Small intestine (tissue), 7 donors: ENCODE results near the gene SEC23B. TPM values are rescaled to one million over a fixed set of nuclear protein-coding genes. Genes with fewer than 3 reads are reported as not detected.
A peak's percentile ranks its signal among the peaks of the same experiment; 100 is the strongest.

ENCODE experiments used
- DNase-seq, 2 donors: peaks; one replicate each; pipeline versions ENCODE4 v3.0.0 to v3.0.0-alpha.2; 2013
- FAIRE-seq: peaks from 2 replicates; lab custom pipeline; 2012; peaks lifted over from hg19 to GRCh38; lab: Jason Lieb, UNC
- H3K27ac ChIP-seq, 3 donors: one replicate each; pipeline ENCODE4 v1.5.1; 2013; ENCODE audit warnings: low read length in 2 of 3, mild to moderate bottlenecking in 2 of 3, control low read depth in 1 of 3, inconsistent platforms in 1 of 3, low read depth in 1 of 3, moderate library complexity in 1 of 3
- H3K27me3 ChIP-seq, 3 donors: one replicate each; pipeline ENCODE4 v1.6.1; 2013; ENCODE audit warnings: low read length in 3 of 3, inconsistent platforms in 1 of 3; ENCODE audit not compliant: control insufficient read depth in 3 of 3, insufficient read depth in 3 of 3
- H3K36me3 ChIP-seq, 3 donors: one replicate each; pipeline ENCODE4 v1.6.1; 2013; ENCODE audit warnings: low read length in 3 of 3, inconsistent platforms in 1 of 3, low read depth in 1 of 3, mild to moderate bottlenecking in 1 of 3, moderate library complexity in 1 of 3; ENCODE audit not compliant: control insufficient read depth in 3 of 3, insufficient read depth in 2 of 3
- H3K4me1 ChIP-seq, 3 donors: one replicate each; pipeline ENCODE4 v1.6.1; 2013; ENCODE audit warnings: low read length in 2 of 3, inconsistent platforms in 1 of 3, low read depth in 1 of 3, mild to moderate bottlenecking in 1 of 3, moderate library complexity in 1 of 3; ENCODE audit not compliant: control insufficient read depth in 3 of 3, insufficient read depth in 2 of 3
- H3K4me3 ChIP-seq, 3 donors: one replicate each; pipeline ENCODE4 v1.5.1; 2013; ENCODE audit warnings: low read length in 3 of 3, control low read depth in 1 of 3, inconsistent platforms in 1 of 3, low read depth in 1 of 3, mild to moderate bottlenecking in 1 of 3, moderate library complexity in 1 of 3
- H3K9me3 ChIP-seq, 2 donors: one replicate each; pipeline ENCODE4 v1.6.1; 2013; ENCODE audit warnings: low read depth in 1 of 2, low read length in 1 of 2; ENCODE audit not compliant: control insufficient read depth in 2 of 2, insufficient read depth in 1 of 2
- WGBS, 3 donors: extraction: QIAGEN DNeasy Blood & Tissue Kit; methylation state at CpG; one replicate each; pipeline ENCODE4 v1.1.7; 2013; 5-methylcytosine and 5-hydroxymethylcytosine counted together
- polyA plus RNA-seq, 4 donors: library from polyadenylated mRNA; stranded (reverse) in 3 of 4; unstranded in 1 of 4; fragments of 200-250 nt in 3 of 4; fragments of 120-200 nt in 1 of 4; gene quantifications; one replicate each; pipeline versions ENCODE4 v1.2.1 to v1.2.3, GENCODE V29; 2013
- donor health status: healthy with polysubstance abuse.
- donor health status: control.
- donor health status: control.
- donor health status: Bipolar disorder and iron deficiency.
- donor health status: healthy.

Gene SEC23B
- polyA plus RNA-seq, 4 donors, result 17.2 to 34.1 (median 24.1) TPM

DNA sequence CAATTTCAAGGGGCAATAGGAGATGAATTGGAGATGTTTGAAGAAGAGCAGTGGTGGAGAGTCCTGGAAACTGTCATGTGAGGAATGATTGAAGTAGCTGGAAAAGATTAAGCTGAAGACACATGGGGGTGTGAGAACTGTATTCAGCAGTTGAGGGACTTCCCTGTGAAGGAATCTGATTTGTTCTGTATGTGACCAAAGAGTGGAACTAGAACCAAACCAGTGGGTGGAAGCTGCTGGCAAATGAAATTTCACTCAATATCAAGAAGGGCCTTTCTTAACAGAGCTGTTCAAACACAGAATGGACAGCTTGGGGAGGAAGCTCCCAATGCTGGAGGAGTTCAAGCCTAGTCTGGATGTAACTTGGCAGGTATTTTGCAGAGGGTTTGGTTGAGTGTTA is 21.3 kb downstream of the SEC23B start:
- Histone ChIP-seq H3K4me1 (no peaks in the 10 kb centered on the region), H3K4me3 (no peak overlapping the region), H3K9me3 (no peaks in the 10 kb centered on the region), H3K27me3 (no peaks in the 10 kb centered on the region), H3K27ac (no peak overlapping the region), H3K36me3 (peaks cover 31 to 60% (median 40%) of the 10 kb centered on the region in 3 donors)
- no peak for DNase-seq
- FAIRE-seq, result no peak

GRCh38 chr20:18532626-18533025 is 24.9 kb downstream of the SEC23B start:
- H3K4me1 ChIP-seq, result no peaks in the 10 kb centered on the region
- H3K27ac ChIP-seq, result no peak overlapping the region
- no peaks in the 10 kb centered on the region for H3K27me3 ChIP-seq
- WGBS, 3 donors, result 86 to 97% (median 88%) methylated on average over 6 of the region's 6 CpGs
- FAIRE-seq, result no peak
- peaks cover 22 to 48% (median 28%) of the 10 kb centered on the region in 3 donors for H3K36me3 ChIP-seq
- no peaks in the 10 kb centered on the region for H3K9me3 ChIP-seq
- H3K4me3 ChIP-seq, result no peak overlapping the region
- DNase-seq, result no peak

DNA sequence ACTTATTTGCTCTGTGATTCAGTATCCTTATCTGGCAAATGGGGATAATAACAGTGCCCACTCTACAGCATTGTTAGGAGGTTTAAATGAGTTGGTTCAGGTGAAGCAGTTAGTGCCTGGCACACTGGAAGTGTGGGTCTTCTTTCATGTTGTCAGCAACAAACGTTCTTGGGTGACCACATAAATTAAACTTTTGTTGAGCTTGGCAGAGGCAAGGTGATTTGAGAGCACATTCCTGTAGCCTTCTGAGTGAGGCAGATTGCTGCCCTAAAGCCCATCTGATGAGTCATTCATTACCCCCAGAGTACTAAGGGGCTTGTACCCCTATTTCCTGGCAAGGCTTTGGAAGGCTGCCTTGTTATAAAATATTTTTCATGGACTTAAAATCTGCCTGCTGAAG is 25.8 kb downstream of the SEC23B start:
- no peaks in the 10 kb centered on the region for H3K9me3 ChIP-seq
- H3K4me3 ChIP-seq, result no peak overlapping the region
- FAIRE-seq, result no peak
- no peak overlapping the region for H3K27ac ChIP-seq
- no peak for DNase-seq
- H3K36me3 ChIP-seq, result peaks cover 19 to 43% (median 23%) of the 10 kb centered on the region in 3 donors
- H3K4me1 ChIP-seq, result no peaks in the 10 kb centered on the region
- 30 to 52% (median 33%) methylated on average over 1 of the region's 1 CpG for WGBS, 3 donors
- no peaks in the 10 kb centered on the region for H3K27me3 ChIP-seq

DNA sequence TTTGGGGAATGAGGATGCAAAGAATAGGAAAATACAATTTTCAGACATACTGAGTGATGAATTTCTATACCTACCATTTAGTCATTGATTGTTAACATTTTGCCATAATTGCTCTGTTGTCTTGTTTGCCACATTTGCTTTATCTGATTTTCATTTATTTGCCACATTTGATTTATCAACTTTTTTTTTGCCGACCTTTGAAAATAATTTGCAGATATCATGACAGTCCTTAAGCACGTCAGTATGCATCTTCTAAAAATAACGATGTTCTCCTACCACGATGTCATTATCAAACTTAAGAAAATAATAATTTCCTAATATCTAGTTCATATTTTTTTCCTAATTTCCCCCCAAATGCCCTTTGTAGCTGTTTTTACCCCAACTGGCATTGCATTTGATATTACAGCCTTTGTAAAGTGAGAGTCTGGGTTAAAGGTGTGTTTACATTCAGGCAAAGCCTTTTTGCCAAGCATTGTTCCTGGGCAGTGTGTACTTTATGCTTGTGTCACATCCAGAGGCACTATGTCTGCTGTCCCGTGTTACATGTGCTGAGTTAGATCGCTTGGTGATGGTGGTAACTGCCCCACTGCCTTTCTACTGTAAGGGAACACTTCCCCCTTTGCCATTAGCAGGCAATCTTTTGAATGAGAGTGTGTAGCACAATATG is 26.4 kb downstream of the SEC23B start:
- no peak for DNase-seq
- WGBS, 3 donors, result 83 to 87% (median 86%) methylated on average over 6 of the region's 6 CpGs
- FAIRE-seq, result no peak
- no peak overlapping the region for H3K27ac ChIP-seq
- no peaks in the 10 kb centered on the region for H3K27me3 ChIP-seq
- H3K36me3 ChIP-seq, result peaks cover 19 to 41% (median 20%) of the 10 kb centered on the region in 3 donors
- H3K9me3 ChIP-seq, result no peaks in the 10 kb centered on the region
- H3K4me3 ChIP-seq, result no peak overlapping the region
- no peaks in the 10 kb centered on the region for H3K4me1 ChIP-seq

DNA sequence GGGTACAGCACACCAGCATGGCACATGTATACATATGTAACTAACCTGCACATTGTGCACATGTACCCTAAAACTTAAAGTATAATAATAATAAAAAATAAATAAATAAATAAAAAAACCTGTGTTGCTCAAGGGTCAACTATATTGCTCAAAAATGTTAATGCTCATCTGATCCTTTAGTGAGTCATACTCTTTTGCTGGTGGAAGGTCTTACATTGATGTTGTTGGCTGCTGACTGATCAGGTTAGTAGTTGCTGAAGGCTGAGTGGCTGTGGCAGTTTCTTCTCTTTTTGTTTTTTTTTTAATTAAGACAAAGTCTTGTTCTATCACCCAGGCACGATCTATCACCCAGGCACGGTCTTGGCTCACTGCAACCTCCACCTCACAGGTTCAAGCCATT is 29.9 kb downstream of the SEC23B start:
- H3K9me3 ChIP-seq, result no peaks in the 10 kb centered on the region
- no peak overlapping the region for H3K4me3 ChIP-seq
- H3K36me3 ChIP-seq, result peaks cover 11 to 26% (median 11%) of the 10 kb centered on the region in 3 donors
- no peak for FAIRE-seq
- H3K27me3 ChIP-seq, result no peaks in the 10 kb centered on the region
- no peak for DNase-seq
- no peak overlapping the region for H3K27ac ChIP-seq
- 96 to 100% (median 97%) methylated on average over 2 of the region's 2 CpGs for WGBS, 3 donors
- H3K4me1 ChIP-seq, result no peaks in the 10 kb centered on the region

GRCh38 chr20:18541741-18542140 is 34.0 kb downstream of the SEC23B start:
- no peak for DNase-seq
- peaks cover 3 to 29% (median 7%) of the 10 kb centered on the region in 3 donors for H3K36me3 ChIP-seq
- H3K27me3 ChIP-seq, result no peaks in the 10 kb centered on the region
- no peaks in the 10 kb centered on the region for H3K9me3 ChIP-seq
- FAIRE-seq, result no peak
- 56 to 83% (median 72%) methylated on average over 5 of the region's 5 CpGs for WGBS, 3 donors
- no peaks in the 10 kb centered on the region for H3K4me1 ChIP-seq
- no peak overlapping the region for H3K27ac ChIP-seq
- no peak overlapping the region for H3K4me3 ChIP-seq

DNA sequence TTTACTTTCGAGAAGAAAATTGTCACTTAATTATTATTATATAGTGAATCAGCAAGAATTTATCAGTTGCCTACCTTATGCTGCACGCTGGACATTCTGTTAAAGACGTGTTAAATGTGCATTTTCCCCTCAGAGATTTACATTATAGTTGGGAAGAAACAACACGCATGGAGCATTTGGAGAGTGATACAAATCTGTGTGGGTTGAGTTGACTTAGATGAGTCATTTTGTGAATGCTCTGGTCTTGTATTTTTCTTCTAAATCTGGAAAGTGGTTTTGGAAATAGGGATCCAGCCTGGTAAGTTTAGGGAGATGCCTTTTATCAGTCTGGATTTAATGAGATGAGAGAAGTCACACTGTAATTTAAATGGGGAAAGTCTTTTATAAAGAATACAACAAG is 35.5 kb downstream of the SEC23B start:
- 95 to 97% (median 96%) methylated on average over 4 of the region's 4 CpGs for WGBS, 3 donors
- FAIRE-seq, result no peak
- H3K4me1 ChIP-seq, result no peaks in the 10 kb centered on the region

DNA sequence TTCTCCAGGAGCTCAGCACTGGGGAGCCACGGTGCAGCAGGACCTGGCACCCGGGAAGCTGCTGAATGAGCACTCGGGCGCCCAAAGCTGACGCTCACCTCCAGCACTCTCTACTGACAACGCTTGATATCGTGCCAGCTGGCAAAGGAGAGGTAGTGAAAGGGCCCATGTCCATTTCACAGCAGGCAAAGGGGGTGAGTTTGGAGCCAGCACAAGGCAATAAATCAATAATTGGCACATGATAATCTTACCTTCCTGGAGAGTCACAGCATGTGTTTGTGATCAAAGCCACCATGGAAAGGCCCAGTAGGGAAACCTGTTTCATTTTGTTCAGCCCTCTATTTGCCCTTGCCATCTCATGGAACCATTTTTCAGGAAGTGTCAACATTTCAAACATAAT is 36.2 kb downstream of the SEC23B start:
- FAIRE-seq (no peak), DNase-seq (peak in 1 of 2 donors; percentile 81)
- no peaks in the 10 kb centered on the region for H3K27me3 ChIP-seq
- 14 to 78% (median 48%) methylated on average over 7 of the region's 7 CpGs for WGBS, 3 donors
- H3K9me3 ChIP-seq, result no peaks in the 10 kb centered on the region
- H3K4me1 ChIP-seq, result no peaks in the 10 kb centered on the region
- H3K4me3 ChIP-seq, result no peak overlapping the region
- H3K36me3 ChIP-seq, result peaks cover 8 to 35% (median 12%) of the 10 kb centered on the region in 3 donors
- peak overlapping the region in 2 of 3 donors; percentile 37 to 92 for H3K27ac ChIP-seq

More for the DNA sequence above, 35.5 kb downstream of the SEC23B start:
- H3K27me3 ChIP-seq, result no peaks in the 10 kb centered on the region
- peaks cover 6 to 33% (median 10%) of the 10 kb centered on the region in 3 donors for H3K36me3 ChIP-seq
- peak overlapping the region in 1 of 3 donors; percentile 92 for H3K27ac ChIP-seq
- H3K9me3 ChIP-seq, result no peaks in the 10 kb centered on the region
- DNase-seq, result no peak
- H3K4me3 ChIP-seq, result no peak overlapping the region

DNA sequence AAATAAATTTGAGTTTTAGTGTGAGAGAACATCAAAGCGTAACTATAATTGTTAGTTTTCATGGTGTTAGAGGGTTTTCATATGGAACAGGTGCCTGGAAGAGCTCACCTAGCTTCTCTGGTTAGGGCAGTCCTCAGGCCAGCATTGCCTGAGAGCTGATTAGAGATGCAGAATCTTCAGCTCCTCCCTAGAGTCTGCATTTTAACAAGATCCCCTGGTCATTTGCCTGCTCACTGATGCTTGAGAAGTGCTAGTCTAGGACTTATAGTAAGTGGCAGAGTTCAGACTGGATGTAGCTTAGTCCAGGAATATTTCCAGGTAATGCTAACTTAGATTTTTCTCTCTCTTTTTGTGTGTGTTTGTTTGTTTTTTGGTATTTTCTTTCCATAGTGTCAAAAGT is 37.8 kb downstream of the SEC23B start:
- DNase-seq (no peak), FAIRE-seq (no peak)
- no peaks in the 10 kb centered on the region for H3K9me3 ChIP-seq
- H3K4me3 ChIP-seq, result no peak overlapping the region
- WGBS, 3 donors, result 90 to 95% (median 94%) methylated on average over 1 of the region's 1 CpG
- no peaks in the 10 kb centered on the region for H3K27me3 ChIP-seq
- H3K36me3 ChIP-seq, result peaks cover 8 to 43% (median 12%) of the 10 kb centered on the region in 3 donors
- H3K4me1 ChIP-seq, result no peaks in the 10 kb centered on the region
- H3K27ac ChIP-seq, result no peak overlapping the region
